HG03460 (cell line): ENCODE data around the gene ERCC4.
A peak's percentile ranks its signal among the peaks of the same experiment; 100 is the strongest.

Experiments used
- ATAC-seq: cut with Tn5 transposase; IDR thresholded peaks from one replicate; pipeline ENCODE4 v1.9.1; 2021; ENCODE audit not compliant: unreplicated experiment

Gene ERCC4

GRCh38 chr16:13909872-13910303 is 10.1 kb upstream of the ERCC4 start:
- ATAC-seq, result no peak

- no peak for ATAC-seq
Measured at GRCh38 chr16:13911306-13911705, 8.6 kb upstream of the ERCC4 start.

GRCh38 chr16:13911871-13912270 is 8.1 kb upstream of the ERCC4 start:
- ATAC-seq, result no peak

GRCh38 chr16:13912891-13913290 is 7.1 kb upstream of the ERCC4 start:
- no peak for ATAC-seq

- no peak for ATAC-seq
Measured at GRCh38 chr16:13913374-13914292, 6.3 kb upstream of the ERCC4 start.

GRCh38 chr16:13915033-13915635 is 4.8 kb upstream of the ERCC4 start:
- ATAC-seq, result no peak

- no peak for ATAC-seq
Measured at GRCh38 chr16:13919330-13919682, 648 bp upstream of the ERCC4 start.

GRCh38 chr16:13920510-13920818 is 510 bp downstream of the ERCC4 start:
- ATAC-seq, result peak; percentile 2

GRCh38 chr16:13921328-13921727 is 1.4 kb downstream of the ERCC4 start:
- ATAC-seq, result no peak

- ATAC-seq, result no peak
Measured at GRCh38 chr16:13923703-13924298, 3.8 kb downstream of the ERCC4 start.

- no peak for ATAC-seq
Measured at GRCh38 chr16:13926464-13926863, 6.5 kb downstream of the ERCC4 start.

GRCh38 chr16:13926891-13927290 is 6.9 kb downstream of the ERCC4 start:
- no peak for ATAC-seq

GRCh38 chr16:13928646-13929045 is 8.7 kb downstream of the ERCC4 start:
- ATAC-seq, result no peak

GRCh38 chr16:13931845-13932244 is 11.9 kb downstream of the ERCC4 start:
- ATAC-seq, result no peak

GRCh38 chr16:13935408-13935807 is 15.5 kb downstream of the ERCC4 start:
- ATAC-seq, result no peak

GRCh38 chr16:13936155-13936554 is 16.2 kb downstream of the ERCC4 start:
- ATAC-seq, result no peak

GRCh38 chr16:13936596-13937081 is 16.7 kb downstream of the ERCC4 start:
- ATAC-seq, result no peak

- ATAC-seq, result no peak
Measured at GRCh38 chr16:13937411-13937810, 17.5 kb downstream of the ERCC4 start.

- ATAC-seq, result no peak
Measured at GRCh38 chr16:13938480-13938879, 18.5 kb downstream of the ERCC4 start.

GRCh38 chr16:13939821-13940220 is 19.9 kb downstream of the ERCC4 start:
- ATAC-seq, result no peak

- no peak for ATAC-seq
Measured at GRCh38 chr16:13940397-13940933, 20.5 kb downstream of the ERCC4 start.

GRCh38 chr16:13944816-13945215 is 24.9 kb downstream of the ERCC4 start:
- no peak for ATAC-seq
